Immature natural killer cell (primary cell): ENCODE data around the gene IQSEC3. TPM values are rescaled to one million over a fixed set of nuclear protein-coding genes. Genes with fewer than 3 reads are reported as not detected.
"Not testable (repeated sequence)": the region's sequence is repeated elsewhere in the genome, so short reads cannot be mapped to it uniquely, and the experiment has no call there.

Source experiments
- DNase-seq, 3 donors: peaks; one replicate each; pipeline ENCODE4 v3.0.0; 2022; ENCODE audit warnings: mixed read lengths in 1 of 3
- H3K27ac Mint-ChIP-seq, 6 donors: one replicate each; pipeline ENCODE4 v1.8.0; 2020; ENCODE audit warnings: mixed read lengths in 6 of 6, mild to moderate bottlenecking in 5 of 6, inconsistent platforms in 4 of 6, moderate library complexity in 3 of 6
- H3K27me3 Mint-ChIP-seq, 3 donors: one replicate each; pipeline ENCODE4 v1.8.0; 2020 to 2021; ENCODE audit warnings: low read depth in 3 of 3, mild to moderate bottlenecking in 3 of 3, mixed read lengths in 3 of 3, moderate library complexity in 3 of 3, inconsistent platforms in 1 of 3
- H3K36me3 Mint-ChIP-seq, 3 donors: one replicate each; pipeline ENCODE4 v1.8.0; 2020; ENCODE audit warnings: mixed read lengths in 3 of 3, inconsistent platforms in 2 of 3, mild to moderate bottlenecking in 2 of 3
- H3K4me1 Mint-ChIP-seq, 2 donors: one replicate each; pipeline ENCODE4 v1.8.0; 2020; ENCODE audit warnings: inconsistent platforms in 2 of 2, mild to moderate bottlenecking in 2 of 2, mixed read lengths in 2 of 2, moderate library complexity in 1 of 2
- H3K4me3 Mint-ChIP-seq, 5 donors: one replicate each; pipeline ENCODE4 v1.8.0; 2020; ENCODE audit warnings: mild to moderate bottlenecking in 5 of 5, mixed read lengths in 5 of 5, inconsistent platforms in 3 of 5, moderate library complexity in 3 of 5
- H3K9me3 Mint-ChIP-seq, 6 donors: one replicate each; pipeline ENCODE4 v1.8.0; 2020; ENCODE audit warnings: mild to moderate bottlenecking in 6 of 6, mixed read lengths in 6 of 6, inconsistent platforms in 4 of 6, moderate library complexity in 3 of 6
- polyA plus RNA-seq, 3 donors: library from polyadenylated mRNA; unstranded; fragments of 300-500 nt; fragmentation: Illumina TruSeq; gene quantifications; one replicate each; pipeline ENCODE4 v1.2.3, GENCODE V29; 2021

Gene IQSEC3
- polyA plus RNA-seq, 3 donors from 2014 or later = 0.07 TPM; not detected in 2

DNA sequence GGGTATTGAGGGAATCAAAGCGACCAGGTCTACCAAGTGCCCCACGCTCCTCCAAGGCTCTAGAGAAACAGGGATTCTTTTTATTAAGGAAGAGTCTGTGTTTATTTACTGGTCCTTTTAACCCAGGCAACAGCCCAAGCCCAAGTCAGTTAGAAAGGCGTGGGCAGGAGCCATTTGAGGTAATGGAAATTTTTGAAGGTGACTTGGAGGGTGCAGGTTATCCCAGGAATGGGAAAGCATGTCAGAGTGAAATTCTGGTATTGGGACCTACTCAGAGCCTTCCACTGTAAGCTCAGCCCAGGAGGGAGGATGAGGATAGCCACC lies 144.5 kb downstream of the IQSEC3 start:
- no peak for DNase-seq
- H3K9me3 Mint-ChIP-seq = no peaks in the 10 kb centered on the region
- H3K4me3 Mint-ChIP-seq = no peak overlapping the region
- peaks cover 0 to 2% of the 10 kb centered on the region in 2 donors for H3K4me1 Mint-ChIP-seq
- H3K27me3 Mint-ChIP-seq = peaks cover 11 to 18% (median 13%) of the 10 kb centered on the region in 3 donors
- H3K36me3 Mint-ChIP-seq = no peaks in the 10 kb centered on the region
- H3K27ac Mint-ChIP-seq = no peak overlapping the region

GRCh38 chr12:211639-212414 lies 145.3 kb downstream of the IQSEC3 start:
- Mint-ChIP-seq H3K27ac (no peak overlapping the region), H3K36me3 (no peaks in the 10 kb centered on the region), H3K27me3 (peaks cover 11 to 16% (median 13%) of the 10 kb centered on the region in 3 donors), H3K4me1 (peaks cover 0 to 2% of the 10 kb centered on the region in 2 donors), H3K4me3 (peak overlapping the region in 1 of 5 donors; percentile 11), H3K9me3 (no peaks in the 10 kb centered on the region)
- no peak for DNase-seq

GRCh38 chr12:212415-212714 lies 145.8 kb downstream of the IQSEC3 start:
- H3K9me3 Mint-ChIP-seq = no peaks in the 10 kb centered on the region
- peaks cover 11 to 16% (median 13%) of the 10 kb centered on the region in 3 donors for H3K27me3 Mint-ChIP-seq
- no peak for DNase-seq
- H3K36me3 Mint-ChIP-seq = no peaks in the 10 kb centered on the region
- H3K4me1 Mint-ChIP-seq = peaks cover 0 to 2% of the 10 kb centered on the region in 2 donors
- no peak overlapping the region for H3K27ac Mint-ChIP-seq
- H3K4me3 Mint-ChIP-seq = peak overlapping the region in 1 of 5 donors; percentile 11

DNA sequence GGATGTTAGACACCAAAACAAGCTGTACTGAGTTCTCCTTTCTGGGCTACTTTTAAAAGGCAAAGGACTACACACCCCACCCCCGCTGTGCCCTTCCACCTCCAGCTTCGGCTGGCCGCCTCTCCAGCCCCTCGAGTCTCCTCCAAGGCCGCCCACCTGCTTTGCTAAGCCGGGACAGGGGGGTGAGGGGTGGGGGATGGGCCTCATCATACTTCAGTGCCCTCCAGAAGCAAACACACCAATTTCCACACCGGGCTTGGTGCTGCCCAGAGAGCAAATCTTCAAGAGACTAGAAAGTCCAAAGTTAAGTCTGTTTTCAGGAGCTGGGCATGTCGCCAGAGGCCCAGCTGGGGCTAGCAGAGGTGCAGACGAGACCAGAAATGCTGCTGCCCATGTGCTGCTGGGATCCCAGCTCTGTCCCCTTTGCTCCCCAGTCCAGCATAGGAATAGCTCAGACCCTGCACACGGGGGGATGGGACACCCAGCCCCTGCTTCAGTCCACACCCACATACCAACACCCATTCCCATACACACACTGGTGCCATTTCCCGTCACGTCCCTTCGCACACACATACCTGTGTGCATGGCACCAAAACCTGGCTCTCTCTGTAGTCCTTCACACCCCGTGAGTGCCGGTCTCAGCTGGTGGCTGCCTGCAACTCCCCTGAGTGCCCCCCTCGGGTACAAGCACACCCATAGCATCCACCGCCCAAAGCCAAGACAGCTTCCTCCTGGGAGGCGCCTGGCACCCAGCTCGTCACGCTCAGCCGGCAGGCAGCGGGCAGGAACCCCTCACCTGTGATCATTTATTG lies 146.4 kb downstream of the IQSEC3 start:
- Mint-ChIP-seq H3K4me1 (peaks cover 0 to 2% of the 10 kb centered on the region in 2 donors), H3K36me3 (no peaks in the 10 kb centered on the region), H3K27me3 (peaks cover 11 to 16% (median 13%) of the 10 kb centered on the region in 3 donors), H3K27ac (no peak overlapping the region), H3K9me3 (no peaks in the 10 kb centered on the region), H3K4me3 (no peak overlapping the region)
- no peak for DNase-seq

- Mint-ChIP-seq H3K4me1 (peaks cover 0 to 2% of the 10 kb centered on the region in 2 donors), H3K4me3 (no peak overlapping the region), H3K27ac (no peak overlapping the region), H3K36me3 (no peaks in the 10 kb centered on the region), H3K9me3 (no peaks in the 10 kb centered on the region), H3K27me3 (peaks cover 11 to 16% (median 13%) of the 10 kb centered on the region in 3 donors)
- no peak for DNase-seq
These were observed 147.0 kb downstream of the IQSEC3 start for GRCh38 chr12:213527-213932.

DNA sequence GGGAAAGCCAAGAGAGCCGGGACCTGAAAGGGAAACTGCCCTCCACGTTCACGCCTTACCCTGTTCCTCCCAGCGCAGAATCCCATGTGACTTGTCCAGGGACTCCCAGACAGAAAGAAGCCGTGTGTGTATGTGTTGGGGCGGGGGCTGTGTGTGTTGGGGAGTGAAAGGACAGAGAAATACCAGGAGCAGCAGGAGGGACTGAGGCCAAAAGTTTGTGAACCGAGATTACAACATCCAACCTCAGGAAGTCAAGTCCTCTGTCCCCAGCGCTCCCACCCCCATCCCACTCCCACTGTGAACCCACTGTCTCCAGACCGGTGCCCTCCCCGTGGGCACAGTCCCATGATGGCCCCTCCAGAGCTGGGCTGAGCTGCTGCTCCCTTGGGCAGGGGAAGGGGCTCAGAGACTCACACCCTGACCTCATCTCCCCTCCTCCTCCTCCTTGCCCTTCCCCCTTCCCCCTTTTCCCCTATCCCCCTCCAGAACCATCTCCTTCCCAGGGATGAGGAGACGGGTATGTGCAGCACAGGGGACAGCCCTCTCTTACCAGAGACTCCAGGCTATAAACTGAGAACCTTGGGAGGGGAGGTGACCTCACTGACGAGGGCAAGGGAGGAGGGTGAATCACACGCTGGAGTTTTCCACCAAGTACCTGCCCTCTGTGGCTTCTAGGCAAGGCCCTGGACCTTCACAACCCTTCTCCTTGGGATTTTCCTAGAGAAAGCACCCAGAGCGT lies 147.6 kb downstream of the IQSEC3 start, which contains the start of gene SLC6A12:
TSS of gene SLC6A12 (minus strand) at position 155 of the 739 bp plus-strand sequence. CDS start 4,171 bp downstream, outside the sequence.
- no peak for DNase-seq
- Mint-ChIP-seq H3K27ac (no peak within 1 kb of the TSS), H3K4me3 (no peak within 1 kb of the TSS), H3K9me3 (no peaks in the 10 kb centered on the region), H3K27me3 (peaks cover 9 to 14% (median 14%) of the 10 kb centered on the region in 3 donors), H3K4me1 (peaks cover 0 to 2% of the 10 kb centered on the region in 2 donors), H3K36me3 (no peaks in the 10 kb centered on the region)

GRCh38 chr12:215116-215515 lies 148.5 kb downstream of the IQSEC3 start:
- Mint-ChIP-seq H3K27me3 (peaks cover 8 to 14% (median 13%) of the 10 kb centered on the region in 3 donors), H3K36me3 (no peaks in the 10 kb centered on the region), H3K4me3 (no peak overlapping the region), H3K27ac (no peak overlapping the region), H3K9me3 (no peaks in the 10 kb centered on the region), H3K4me1 (peaks cover 3 to 6% of the 10 kb centered on the region in 2 donors)
- no peak for DNase-seq

GRCh38 chr12:217029-217428 lies 150.5 kb downstream of the IQSEC3 start:
- not testable (repeated sequence) for H3K27ac Mint-ChIP-seq

GRCh38 chr12:218221-218620 lies 151.7 kb downstream of the IQSEC3 start:
- Mint-ChIP-seq H3K27ac (no peak overlapping the region), H3K36me3 (no peaks in the 10 kb centered on the region), H3K9me3 (peaks cover 0 to 3% (median 0%) of the 10 kb centered on the region in 6 donors), H3K27me3 (peaks cover 3 to 9% (median 6%) of the 10 kb centered on the region in 3 donors), H3K4me1 (peaks cover 3 to 6% of the 10 kb centered on the region in 2 donors), H3K4me3 (no peak overlapping the region)
- DNase-seq = no peak

More at GRCh38 chr12:217029-217428, 150.5 kb downstream of the IQSEC3 start:
- H3K4me3 Mint-ChIP-seq, H3K4me1 Mint-ChIP-seq, H3K9me3 Mint-ChIP-seq, DNase-seq, H3K36me3 Mint-ChIP-seq: not testable (repeated sequence)
- peaks cover 6 to 10% (median 9%) of the 10 kb centered on the region in 3 donors for H3K27me3 Mint-ChIP-seq

GRCh38 chr12:218728-219590 lies 152.4 kb downstream of the IQSEC3 start:
- Mint-ChIP-seq H3K4me1 (peaks cover 2 to 6% of the 10 kb centered on the region in 2 donors), H3K36me3 (no peaks in the 10 kb centered on the region), H3K4me3 (no peak overlapping the region), H3K27ac (no peak overlapping the region), H3K9me3 (peaks cover 0 to 3% (median 0%) of the 10 kb centered on the region in 6 donors), H3K27me3 (peaks cover 2 to 3% (median 3%) of the 10 kb centered on the region in 3 donors)
- DNase-seq = no peak

DNA sequence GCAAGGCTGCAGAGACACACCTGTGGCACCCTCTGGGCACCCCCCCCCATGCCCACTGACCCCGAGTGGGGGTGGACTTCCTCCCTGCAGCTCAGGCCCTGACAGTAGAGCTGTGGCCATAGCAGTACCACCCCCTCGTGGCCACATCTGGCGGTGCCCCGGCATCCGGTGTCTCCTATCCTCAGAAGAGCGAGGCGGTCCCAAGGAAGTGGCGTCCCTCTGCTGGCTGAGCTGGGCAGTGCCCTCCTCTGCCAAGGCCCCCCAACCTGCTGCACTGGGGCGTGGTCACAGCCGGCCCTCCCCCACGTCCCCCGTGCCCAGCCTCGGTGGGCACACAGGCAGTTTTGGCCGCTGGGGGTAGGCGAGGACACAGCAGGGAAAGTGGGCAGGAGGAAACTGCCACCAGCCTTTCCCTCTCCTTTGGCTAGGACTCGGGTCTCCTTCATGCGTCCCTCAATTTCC lies 153.4 kb downstream of the IQSEC3 start:
- Mint-ChIP-seq H3K36me3 (no peaks in the 10 kb centered on the region), H3K9me3 (peaks cover 0 to 3% (median 0%) of the 10 kb centered on the region in 6 donors), H3K4me1 (peaks cover 2 to 6% of the 10 kb centered on the region in 2 donors), H3K4me3 (no peak overlapping the region), H3K27ac (no peak overlapping the region), H3K27me3 (peaks cover 0 to 2% (median 0%) of the 10 kb centered on the region in 3 donors)
- peak; percentile 53 to 64 (median 57) for DNase-seq

- H3K9me3 Mint-ChIP-seq = peaks cover 0 to 3% (median 0%) of the 10 kb centered on the region in 6 donors
- H3K4me3 Mint-ChIP-seq = no peak overlapping the region
- DNase-seq = no peak
- H3K27me3 Mint-ChIP-seq = peaks cover 0 to 2% (median 0%) of the 10 kb centered on the region in 3 donors
- no peak overlapping the region for H3K27ac Mint-ChIP-seq
- peaks cover 2 to 6% of the 10 kb centered on the region in 2 donors for H3K4me1 Mint-ChIP-seq
- H3K36me3 Mint-ChIP-seq = no peaks in the 10 kb centered on the region
These were observed 153.9 kb downstream of the IQSEC3 start for GRCh38 chr12:220491-220890.
